Esophagus squamous epithelium (tissue), 4 donors: ENCODE measurements around the gene GPR156.

Experiments used
- CTCF ChIP-seq, 6 experiments: fragments of 450-650 bp in 4 of 6; fragments of 200-600 bp in 2 of 6; sonication (generic) in 2 of 6; IDR thresholded peaks; one replicate each; pipeline ENCODE4 v1.5.1; 2016 to 2019; ENCODE audit warnings: antibody characterized with exemption in 6 of 6, mild to moderate bottlenecking in 4 of 6, moderate library complexity in 4 of 6
- POLR2A ChIP-seq, 4 donors: fragments of 450-650 bp; IDR thresholded peaks; one replicate each; pipeline ENCODE4 v1.6.1; 2017; ENCODE audit warnings: antibody characterized with exemption in 4 of 4, mild to moderate bottlenecking in 4 of 4, moderate library complexity in 3 of 4

DNA sequence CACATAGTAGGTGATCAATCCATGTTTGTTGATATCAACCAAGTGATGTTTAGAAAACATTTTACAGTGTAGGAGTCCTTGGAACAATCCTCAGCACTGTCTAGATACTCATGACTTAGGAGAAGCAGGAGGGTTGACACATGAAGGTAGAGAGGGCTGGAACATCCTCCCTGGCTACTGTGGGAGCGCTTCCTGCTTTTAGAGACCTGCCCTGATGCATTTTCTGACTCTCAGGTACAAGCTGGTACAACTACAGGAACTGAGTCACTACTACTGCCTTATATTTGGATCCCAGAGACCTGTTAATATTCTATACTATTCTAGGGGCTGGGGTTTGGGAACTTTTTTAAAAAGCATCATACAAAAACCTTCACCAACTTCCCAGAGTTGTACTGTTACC lies 20.1 kb downstream of the GPR156 start:
- TF ChIP-seq POLR2A (IDR thresholded peaks at IDR 0.05) = no peak
- no peak for TF ChIP-seq CTCF (IDR thresholded peaks at IDR 0.05)
